HepG2 (cell line): Measurements from ENCODE around the gene TIA1. TPM values are rescaled to one million over a fixed set of nuclear protein-coding genes. Genes with fewer than 3 reads are reported as not detected.

Source experiments
- ATAC-seq: fragments of 200-7000 bp; cut with Tn5 transposase; 3 replicates; pipeline ENCODE4 v1.9.1; 2020; ENCODE audit warnings: mild to moderate bottlenecking, moderate library complexity
- BruUV-seq: library from RNA; stranded (reverse); fragments of 400-500 nt; replicated peaks from 2 replicates; lab custom pipeline; 2021; lab: Mats Ljungman, UMichigan
- CTCF ChIA-PET: fragments of 300-600 bp; formaldehyde crosslinking; extraction: SDS; loops from one replicate; lab custom pipeline; 2021; ENCODE audit warnings: low total read pairs, inconsistent platforms, low intra/inter-chr PET ratio; lab: Yijun Ruan, JAX
- POLR2A ChIA-PET: fragments of 350-600 bp; sonication (Branson Sonifier 250); formaldehyde crosslinking; loops from one replicate; lab custom pipeline; 2020; ENCODE audit warnings: antibody characterized with exemption, inconsistent platforms; lab: Yijun Ruan, JAX
- DNase-seq: peaks from one replicate; pipeline ENCODE4 v3.0.0-alpha.2; 2015; ENCODE audit warnings: low spot score
- FAIRE-seq: peaks from 3 replicates; lab custom pipeline; 2011; peaks lifted over from hg19 to GRCh38; lab: Jason Lieb, UNC
- H2AFZ ChIP-seq: one replicate; pipeline ENCODE4 v1.6.1; 2011; ENCODE audit warnings: low read length, inconsistent platforms
- H3K27ac ChIP-seq: fragments of 300-600 bp; 3 replicates; pipeline ENCODE4 v1.8.0; 2011; ENCODE audit warnings: mixed run types, mild to moderate bottlenecking, mixed read lengths, low read length, inconsistent platforms; ENCODE audit not compliant: insufficient read depth; ENCODE audit errors: extremely low read length
- H3K27me3 ChIP-seq, 2 experiments: fragments of 200-600 bp in 1 of 2; 2 replicates in 1 of 2; 3 replicates in 1 of 2; pipeline versions ENCODE4 v1.6.0 to v1.8.0; 2011; ENCODE audit warnings: low read length in 2 of 2, mild to moderate bottlenecking in 2 of 2, moderate library complexity in 2 of 2, inconsistent platforms in 1 of 2; ENCODE audit not compliant: insufficient read depth in 2 of 2, control insufficient read depth in 1 of 2
- H3K36me3 ChIP-seq, 2 experiments: fragments of 200-600 bp in 1 of 2; replicated peaks in 1 of 2; 2 replicates in 1 of 2; 3 replicates in 1 of 2; pipeline versions ENCODE4 v1.5.1 to v1.8.0; 2011; ENCODE audit warnings: low read length in 2 of 2, inconsistent platforms in 1 of 2; ENCODE audit not compliant: insufficient read depth in 2 of 2, control insufficient read depth in 1 of 2
- H3K4me1 ChIP-seq: 2 replicates; pipeline ENCODE4 v1.5.1; 2012; ENCODE audit warnings: low read length, inconsistent platforms; ENCODE audit not compliant: insufficient read depth
- H3K4me2 ChIP-seq: 2 replicates; pipeline ENCODE4 v1.6.0; 2011; ENCODE audit warnings: low read depth, low read length, inconsistent platforms
- H3K4me3 ChIP-seq, 3 experiments: fragments of 200-600 bp in 1 of 3; sonication (generic), shearing (Covaris generic) in 1 of 3; replicated peaks in 1 of 3; 2 replicates each; pipeline ENCODE4 v1.5.1; 2011 to 2016; ENCODE audit warnings: low read length in 3 of 3, inconsistent platforms in 2 of 3, low read depth in 2 of 3, mild to moderate bottlenecking in 2 of 3, control low read depth in 1 of 3, mixed read lengths in 1 of 3; ENCODE audit not compliant: insufficient read depth in 1 of 3
- H3K79me2 ChIP-seq: one replicate; pipeline ENCODE4 v1.6.1; 2011; ENCODE audit warnings: low read length, inconsistent platforms; ENCODE audit not compliant: insufficient read depth
- H3K9ac ChIP-seq: 2 replicates; pipeline ENCODE4 v1.6.0; 2011; ENCODE audit warnings: mild to moderate bottlenecking, low read depth, low read length, inconsistent platforms; ENCODE audit not compliant: insufficient read depth
- H3K9me3 ChIP-seq: 2 replicates; pipeline ENCODE4 v1.5.1; 2012; ENCODE audit warnings: mild to moderate bottlenecking, low read length
- H4K20me1 ChIP-seq: 2 replicates; pipeline ENCODE4 v1.6.0; 2011; ENCODE audit warnings: inconsistent platforms, mild to moderate bottlenecking, low read length, moderate library complexity; ENCODE audit not compliant: insufficient read depth
- ATAD3A ChIP-seq: sonication (generic); formaldehyde crosslinking; IDR thresholded peaks from 2 replicates; pipeline ENCODE4 v1.4.0; 2020; ENCODE audit warnings: missing genetic modification reagents
- DMAP1 ChIP-seq: IDR thresholded peaks from 2 replicates; pipeline ENCODE4 v1.6.1; 2016
- HNRNPH1 ChIP-seq: fragments of 200-400 bp; formaldehyde crosslinking; optimal IDR thresholded peaks from 2 replicates; pipeline ENCODE3; 2017; ENCODE audit warnings: mild to moderate bottlenecking, low read depth, low read length
- HOXA7 ChIP-seq: sonication (generic); formaldehyde crosslinking; IDR thresholded peaks from 2 replicates; pipeline ENCODE4 v1.8.1; 2022; ENCODE audit warnings: mild to moderate bottlenecking, missing genetic modification reagents, moderate library complexity
- IRF1 ChIP-seq: sonication (generic); formaldehyde crosslinking; IDR thresholded peaks from 2 replicates; pipeline ENCODE4 v1.4.0; 2020; ENCODE audit warnings: low read depth, mild to moderate bottlenecking, missing genetic modification reagents
- NFIB ChIP-seq: sonication (generic); formaldehyde crosslinking; IDR thresholded peaks from 2 replicates; pipeline ENCODE4 v1.9.0; 2021; ENCODE audit warnings: missing genetic modification reagents, mild to moderate bottlenecking, borderline replicate concordance
- NFYC ChIP-seq: IDR thresholded peaks from 2 replicates; pipeline ENCODE4 v1.6.1; 2016; ENCODE audit warnings: missing genetic modification reagents, missing compliant biosample characterization
- POLR2A ChIP-seq, 2 experiments: IDR thresholded peaks; 2 replicates each; pipeline ENCODE4 v1.6.1; 2011; ENCODE audit warnings: low read depth in 2 of 2, low read length in 2 of 2, mild to moderate bottlenecking in 1 of 2, moderate library complexity in 1 of 2; ENCODE audit not compliant: insufficient read depth in 1 of 2
- POLR2G ChIP-seq: fragments of 200-400 bp; formaldehyde crosslinking; IDR thresholded peaks from 2 replicates; pipeline ENCODE4 v1.6.1; 2018; ENCODE audit warnings: mild to moderate bottlenecking, low read depth, low read length, moderate library complexity
- RBAK ChIP-seq: sonication (generic); formaldehyde crosslinking; IDR thresholded peaks from 2 replicates; pipeline ENCODE4 v1.5.1; 2020; ENCODE audit warnings: mild to moderate bottlenecking, missing genetic modification reagents
- RCOR2 ChIP-seq: IDR thresholded peaks from 2 replicates; pipeline ENCODE4 v1.6.1; 2016; ENCODE audit warnings: missing biosample characterization, missing genetic modification reagents
- RORA ChIP-seq: sonication (generic); formaldehyde crosslinking; IDR thresholded peaks from 2 replicates; pipeline ENCODE4 v1.5.0; 2020; ENCODE audit warnings: mild to moderate bottlenecking, missing genetic modification reagents, moderate library complexity
- RXRA ChIP-seq: sonication (generic); formaldehyde crosslinking; IDR thresholded peaks from 2 replicates; pipeline ENCODE4 v1.5.1; 2020; ENCODE audit warnings: missing genetic modification reagents
- SATB2 ChIP-seq: sonication (generic); formaldehyde crosslinking; IDR thresholded peaks from 2 replicates; pipeline ENCODE4 v1.5.0; 2020; ENCODE audit warnings: missing genetic modification reagents
- SKI ChIP-seq: fragments of 450-650 bp; IDR thresholded peaks from one replicate; pipeline ENCODE4 v1.6.1; 2018; ENCODE audit warnings: mild to moderate bottlenecking; ENCODE audit not compliant: partially characterized antibody
- SMARCC2 ChIP-seq: fragments of 450-650 bp; IDR thresholded peaks from 2 replicates; pipeline ENCODE4 v1.6.1; 2017; ENCODE audit warnings: antibody characterized with exemption, mild to moderate bottlenecking
- SSRP1 ChIP-seq: IDR thresholded peaks from 2 replicates; pipeline ENCODE4 v1.6.1; 2016; ENCODE audit warnings: control low read depth
- ZMAT3 ChIP-seq: sonication (generic); formaldehyde crosslinking; conservative IDR thresholded peaks from 2 replicates; pipeline ENCODE4 v1.7.0; 2021; ENCODE audit warnings: missing genetic modification reagents
- ZNF350 ChIP-seq: sonication (generic); formaldehyde crosslinking; IDR thresholded peaks from 2 replicates; pipeline ENCODE4 v1.4.0; 2020; ENCODE audit warnings: mild to moderate bottlenecking, low read depth, missing genetic modification reagents, borderline replicate concordance
- ZNF382 ChIP-seq: sonication (generic); formaldehyde crosslinking; IDR thresholded peaks from 2 replicates; pipeline ENCODE4 v1.5.0; 2020; ENCODE audit warnings: missing genetic modification reagents, mild to moderate bottlenecking, borderline replicate concordance
- ZNF747 ChIP-seq: sonication (generic); formaldehyde crosslinking; IDR thresholded peaks from 2 replicates; pipeline ENCODE4 v1.8.1; 2023; ENCODE audit warnings: missing genetic modification reagents, mild to moderate bottlenecking, borderline replicate concordance
- ZNF891 ChIP-seq: sonication (generic); formaldehyde crosslinking; IDR thresholded peaks from 2 replicates; pipeline ENCODE4 v1.5.0; 2020; ENCODE audit warnings: mild to moderate bottlenecking, missing genetic modification reagents
- WGBS: methylation state at CpG from one replicate; pipeline ENCODE4 v1.1.6; 2017; ENCODE audit warnings: low lambda C conversion rate; 5-methylcytosine and 5-hydroxymethylcytosine counted together
- in situ Hi-C: cut with HindIII; loops from 2 replicates; pipeline ENCODE4 v1.10.0; 2017; ENCODE audit warnings: low pct_unique_long_range_greater_than_20kb; ENCODE audit not compliant: extremely low pct_ligation_motif_present
- intact Hi-C: fragments of 100-400 bp; cut with micrococcal nuclease; formaldehyde crosslinking; loops from one replicate; pipeline ENCODE4 v1.10.0; 2022; ENCODE audit not compliant: unreplicated experiment
- polyA plus RNA-seq, 8 experiments: library from polyadenylated mRNA; depleted of rRNA in 3 of 8; stranded (reverse) in 7 of 8; unstranded in 1 of 8; fragments of >200 nt; fragmentation: Illumina TruSeq in 4 of 8; extraction: Trizol in 4 of 8; gene quantifications; 2 replicates each; pipeline versions ENCODE4 v1.2.1 to v1.2.3, GENCODE V29; 2011 to 2016; ENCODE audit warnings: low read depth in 4 of 8, missing spikeins in 1 of 8, mixed read lengths in 1 of 8; ENCODE audit not compliant: insufficient read depth in 1 of 8
- total RNA-seq, 5 experiments: library from RNA; depleted of rRNA; stranded (reverse); fragments of >200 nt; fragmentation: Illumina TruSeq; extraction: Trizol; gene quantifications; 2 replicates each; pipeline ENCODE4 v1.2.3, GENCODE V29; 2016; ENCODE audit warnings: low read depth in 1 of 5

TIA1 gene
- total and polyA plus RNA-seq, 2 of the 13 experiments (the other 11 are each of a cell fraction or from before 2014, with no cell fraction given) = 209 to 319 TPM

DNA sequence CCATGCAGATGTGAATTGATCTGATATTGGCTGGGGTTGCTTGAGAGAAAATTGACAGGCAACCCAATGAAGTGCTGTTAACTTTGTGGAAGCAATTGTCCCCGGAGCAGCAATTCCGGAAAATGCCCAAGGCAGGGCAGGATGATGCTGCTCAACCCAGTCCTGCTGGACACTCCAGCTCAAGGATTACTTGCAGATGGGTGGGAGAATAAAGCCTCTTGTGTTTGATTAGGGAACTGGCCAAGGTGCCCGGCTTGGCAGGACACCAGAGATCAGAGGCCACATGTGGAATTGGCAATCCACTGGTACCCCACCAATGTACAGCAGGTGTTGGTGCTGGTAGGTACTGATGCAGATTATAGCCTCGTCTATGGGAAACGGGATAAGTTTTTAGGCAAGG, 45.3 kb downstream of the TIA1 start:
- peaks cover 5% of the 10 kb centered on the region; the same call in 1 of the 2 replicates for H3K4me1 ChIP-seq
- intact Hi-C loops = no loop called here
- no peak overlapping the region for H2AFZ ChIP-seq
- 54% methylated on average over 4 of the region's 5 CpGs for WGBS
- H3K27ac ChIP-seq = no peak overlapping the region
- H3K4me3 ChIP-seq = no peak overlapping the region
- BruUV-seq = no TSS peak
- DNase-seq = no peak
- H3K9me3 ChIP-seq = no peaks in the 10 kb centered on the region
- ATAC-seq = peak; percentile 17
- in situ Hi-C loops = no loop called here
- TF ChIP-seq POLR2A (IDR thresholded peaks at IDR 0.05; ENCODE audit: insufficient read depth in 1 of 2, low read depth in 2 of 2, low read length in 2 of 2) (0 out of 4 replicates have a peak, but pooled peaks of 1 of the 2 experiments have one; percentile 16), HNRNPH1 (no peak), POLR2G (0 out of 2 replicates have a peak, but pooled peaks have one; percentile 4)
- TF ChIP-seq, all 625 proteins: peak for 2
- H4K20me1 ChIP-seq = no peaks in the 10 kb centered on the region
- H3K79me2 ChIP-seq = no peaks in the 10 kb centered on the region
- H3K4me2 ChIP-seq = no peak overlapping the region
- CTCF ChIA-PET = no interaction called here
- no peak for FAIRE-seq
- no peak overlapping the region for H3K9ac ChIP-seq
- POLR2A ChIA-PET = interaction anchor here (2.6 kb wide), 1 partner anchor 12 kb away, joined by 15 read pairs; the partner anchor contains the start of gene C2orf42
- no peaks in the 10 kb centered on the region for H3K36me3 ChIP-seq
- H3K27me3 ChIP-seq = no peaks in the 10 kb centered on the region

GRCh38 chr2:70202236-70202806, 46.1 kb downstream of the TIA1 start:
- Histone ChIP-seq H4K20me1 (no peaks in the 10 kb centered on the region), H3K4me1 (peaks cover 5% of the 10 kb centered on the region; the same call in 1 of the 2 replicates), H3K79me2 (no peaks in the 10 kb centered on the region), H3K4me3 (no peak overlapping the region), H3K4me2 (no peak overlapping the region), H2AFZ (no peak overlapping the region), H3K27me3 (no peaks in the 10 kb centered on the region), H3K9me3 (no peaks in the 10 kb centered on the region), H3K27ac (no peak overlapping the region), H3K9ac (no peak overlapping the region), H3K36me3 (no peaks in the 10 kb centered on the region)
- ATAC-seq (peak; percentile 15), FAIRE-seq (no peak), DNase-seq (no peak)
- ChIA-PET CTCF (no interaction called here), POLR2A (interaction anchor here (2.6 kb wide), 1 partner anchor 11 kb away, joined by 15 read pairs; the partner anchor contains the start of gene C2orf42)
- 73% methylated on average over 8 of the region's 9 CpGs for WGBS
- in situ Hi-C loops = no loop called here
- intact Hi-C loops = no loop called here
- BruUV-seq = no TSS peak
- TF ChIP-seq SKI (no peak), ZNF747 (0 out of 2 replicates have a peak, but pooled peaks have one; percentile 1), SSRP1 (CRISPR knock-in tag) (0 out of 2 replicates have a peak, but pooled peaks have one; percentile 50), ZNF382 (CRISPR knock-in tag) (no peak), DMAP1 (CRISPR knock-in tag) (no peak), ZNF350 (CRISPR knock-in tag) (no peak), NFYC (no peak), NFIB (CRISPR knock-in tag) (no peak), RBAK (CRISPR knock-in tag) (no peak), RORA (CRISPR knock-in tag) (no peak), RXRA (CRISPR knock-in tag) (no peak), IRF1 (CRISPR knock-in tag) (no peak), ATAD3A (CRISPR knock-in tag) (no peak), ZNF891 (CRISPR knock-in tag) (0 out of 2 replicates have a peak, but pooled peaks have one; percentile 29), RCOR2 (no peak), HOXA7 (CRISPR knock-in tag) (no peak), ZMAT3 (CRISPR knock-in tag) (no peak), SMARCC2 (no peak), SATB2 (CRISPR knock-in tag) (no peak)
